H1 (cell line): Measurements from ENCODE around the gene TRIM38. TPM values are rescaled to one million over a fixed set of nuclear protein-coding genes. Genes with fewer than 3 reads are reported as not detected.

Experiments used
- CTCF ChIA-PET: fragments of 300-600 bp; sonication (Branson Sonifier 250); formaldehyde crosslinking; loops from one replicate; lab custom pipeline; 2021; ENCODE audit not compliant: partially characterized antibody; lab: Charles Lee
- POLR2A ChIA-PET: fragments of 300-600 bp; sonication (Branson Sonifier 250); formaldehyde crosslinking; loops from one replicate; lab custom pipeline; 2021; ENCODE audit warnings: inconsistent platforms; ENCODE audit not compliant: partially characterized antibody; lab: Charles Lee
- DNase-seq, 2 experiments: peaks; one replicate each; pipeline versions ENCODE4 v3.0.0 to v3.0.0-alpha.2; 2010 to 2022; ENCODE audit warnings: low spot score in 2 of 2, low read depth in 1 of 2, mixed read lengths in 1 of 2
- FAIRE-seq: peaks from 2 replicates; lab custom pipeline; 2011; peaks lifted over from hg19 to GRCh38; lab: Jason Lieb, UNC
- H2AFZ ChIP-seq: 2 replicates; pipeline ENCODE4 v1.8.1; 2012; ENCODE audit warnings: low read length, inconsistent platforms
- H2AK5ac ChIP-seq: 2 replicates; pipeline ENCODE4 v1.6.1; 2013; ENCODE audit warnings: low read depth, low read length
- H2BK120ac ChIP-seq: replicated peaks from 2 replicates; pipeline ENCODE3; 2013; ENCODE audit warnings: low read depth, low read length, inconsistent platforms
- H2BK12ac ChIP-seq: 2 replicates; pipeline ENCODE4 v1.6.1; 2013; ENCODE audit warnings: low read depth, low read length
- H2BK15ac ChIP-seq: 2 replicates; pipeline ENCODE4 v1.6.1; 2013; ENCODE audit warnings: low read length
- H2BK20ac ChIP-seq: 2 replicates; pipeline ENCODE4 v1.6.1; 2013; ENCODE audit warnings: low read length
- H2BK5ac ChIP-seq: 2 replicates; pipeline ENCODE4 v1.6.1; 2013; ENCODE audit warnings: low read depth, low read length
- H3K14ac ChIP-seq: 2 replicates; pipeline ENCODE4 v1.6.1; 2013; ENCODE audit warnings: inconsistent platforms; ENCODE audit not compliant: insufficient read length
- H3K18ac ChIP-seq: 2 replicates; pipeline ENCODE4 v1.6.1; 2013; ENCODE audit warnings: low read length; ENCODE audit errors: extremely low read depth
- H3K23ac ChIP-seq: 2 replicates; pipeline ENCODE4 v1.6.1; 2013; ENCODE audit warnings: inconsistent platforms; ENCODE audit not compliant: insufficient read length
- H3K23me2 ChIP-seq: 2 replicates; pipeline ENCODE4 v1.6.1; 2013; ENCODE audit warnings: low read depth, low read length
- H3K27ac ChIP-seq: 2 replicates; pipeline ENCODE4 v1.6.1; 2011; ENCODE audit warnings: low read depth, low read length, inconsistent platforms
- H3K27me3 ChIP-seq, 4 experiments: replicated peaks in 1 of 4; 1 replicate in 1 of 4; 2 replicates in 3 of 4; pipeline versions ENCODE4 v1.6.1 to v1.8.1; 2011 to 2013; ENCODE audit warnings: low read length in 3 of 4, mild to moderate bottlenecking in 3 of 4, inconsistent platforms in 2 of 4, mixed read lengths in 2 of 4, moderate library complexity in 1 of 4; ENCODE audit not compliant: control insufficient read depth in 3 of 4, insufficient read depth in 3 of 4; ENCODE audit errors: extremely low read depth in 1 of 4
- H3K36me3 ChIP-seq, 4 experiments: 2 replicates each; pipeline versions ENCODE4 v1.6.1 to v1.8.1; 2011 to 2013; ENCODE audit warnings: mild to moderate bottlenecking in 4 of 4, low read length in 3 of 4, moderate library complexity in 2 of 4, control low read depth in 1 of 4, inconsistent platforms in 1 of 4; ENCODE audit not compliant: insufficient read depth in 4 of 4, control insufficient read depth in 2 of 4
- H3K4ac ChIP-seq: replicated peaks from 2 replicates; pipeline ENCODE3; 2013; ENCODE audit warnings: low read length, low read depth, mixed read lengths, inconsistent platforms; ENCODE audit not compliant: insufficient read length
- H3K4me1 ChIP-seq, 4 experiments: replicated peaks in 1 of 4; 1 replicate in 1 of 4; 2 replicates in 3 of 4; pipeline versions ENCODE4 v1.6.1 to v1.8.1; 2011 to 2013; ENCODE audit warnings: low read length in 3 of 4, inconsistent platforms in 2 of 4, mixed read lengths in 1 of 4; ENCODE audit not compliant: insufficient read depth in 4 of 4, control insufficient read depth in 3 of 4
- H3K4me2 ChIP-seq, 2 experiments: 2 replicates each; pipeline versions ENCODE4 v1.6.1 to v1.8.1; 2011 to 2013; ENCODE audit warnings: low read depth in 2 of 2, low read length in 2 of 2, control low read depth in 1 of 2, inconsistent platforms in 1 of 2, mild to moderate bottlenecking in 1 of 2; ENCODE audit not compliant: insufficient read depth in 1 of 2
- H3K4me3 ChIP-seq, 4 experiments: fragments of 200-600, 300-600 bp in 1 of 4; sonication (generic), shearing (Covaris generic), sonication (Bioruptor Twin) in 1 of 4; 2 replicates each; pipeline versions ENCODE4 v1.5.1 to v1.8.1; 2011 to 2016; ENCODE audit warnings: low read length in 4 of 4, low read depth in 3 of 4, control low read depth in 2 of 4, inconsistent platforms in 2 of 4, mild to moderate bottlenecking in 2 of 4, mixed read lengths in 1 of 4, moderate library complexity in 1 of 4; ENCODE audit not compliant: insufficient read depth in 2 of 4; ENCODE audit errors: extremely low read depth in 1 of 4
- H3K56ac ChIP-seq: replicated peaks from 2 replicates; pipeline ENCODE3; 2013; ENCODE audit warnings: low read depth, mild to moderate bottlenecking, mixed read lengths, low read length, inconsistent platforms; ENCODE audit not compliant: insufficient read length
- H3K79me1 ChIP-seq: 2 replicates; pipeline ENCODE4 v1.6.1; 2013; ENCODE audit warnings: low read depth, low read length, control low read depth
- H3K79me2 ChIP-seq, 2 experiments: 2 replicates each; pipeline versions ENCODE4 v1.6.1 to v1.8.1; 2012 to 2013; ENCODE audit warnings: low read length in 2 of 2, mild to moderate bottlenecking in 2 of 2, inconsistent platforms in 1 of 2; ENCODE audit not compliant: insufficient read depth in 2 of 2, control insufficient read depth in 1 of 2
- H3K9ac ChIP-seq, 4 experiments: replicated peaks in 1 of 4; 1 replicate in 1 of 4; 2 replicates in 3 of 4; pipeline versions ENCODE4 v1.6.1 to v1.8.1; 2011 to 2013; ENCODE audit warnings: low read depth in 3 of 4, low read length in 3 of 4, control low read depth in 2 of 4, mild to moderate bottlenecking in 2 of 4, moderate library complexity in 2 of 4, inconsistent platforms in 1 of 4; ENCODE audit errors: extremely low read depth in 1 of 4
- H3K9me3 ChIP-seq, 2 experiments: 2 replicates each; pipeline versions ENCODE4 v1.6.1 to v1.8.1; 2012 to 2013; ENCODE audit warnings: mild to moderate bottlenecking in 2 of 2, moderate library complexity in 2 of 2, control low read depth in 1 of 2, inconsistent platforms in 1 of 2, low read depth in 1 of 2, low read length in 1 of 2, mixed read lengths in 1 of 2; ENCODE audit not compliant: insufficient read depth in 2 of 2
- H4K20me1 ChIP-seq, 2 experiments: replicated peaks in 1 of 2; 2 replicates each; pipeline versions ENCODE3 to v1.8.1; 2011 to 2013; ENCODE audit warnings: inconsistent platforms in 2 of 2, low read length in 2 of 2, mild to moderate bottlenecking in 1 of 2; ENCODE audit not compliant: insufficient read depth in 2 of 2, control insufficient read depth in 1 of 2
- H4K5ac ChIP-seq: 2 replicates; pipeline ENCODE4 v1.6.1; 2013; ENCODE audit warnings: low read length, low read depth, mixed read lengths, inconsistent platforms; ENCODE audit not compliant: insufficient read length
- H4K8ac ChIP-seq: 2 replicates; pipeline ENCODE4 v1.8.0; 2013; ENCODE audit warnings: mild to moderate bottlenecking, moderate library complexity, low read length, inconsistent platforms; ENCODE audit not compliant: insufficient read depth; ENCODE audit errors: extremely low read depth
- H4K91ac ChIP-seq: replicated peaks from 2 replicates; pipeline ENCODE3; 2013; ENCODE audit warnings: low read length, mixed read lengths, inconsistent platforms; ENCODE audit not compliant: insufficient read length
- ASH2L ChIP-seq: fragments of 200-600, 300-600 bp; sonication (generic); IDR thresholded peaks from one replicate; pipeline ENCODE4 v1.7.1; 2017; ENCODE audit warnings: low read length
- BCL11A ChIP-seq, 2 experiments: IDR thresholded peaks; one replicate each; pipeline ENCODE4 v1.6.1; 2011; ENCODE audit warnings: low read depth in 2 of 2, low read length in 2 of 2, mild to moderate bottlenecking in 2 of 2
- CREB1 ChIP-seq: IDR thresholded peaks from 2 replicates; pipeline ENCODE4 v1.6.1; 2012; ENCODE audit warnings: inconsistent platforms
- PHF8 ChIP-seq: fragments of 200-600 bp; sonication (generic); conservative IDR thresholded peaks from 2 replicates; pipeline ENCODE4 v1.7.1; 2012; ENCODE audit warnings: low read depth, mild to moderate bottlenecking, inconsistent platforms, low read length, moderate library complexity
- RNF2 ChIP-seq: fragments of 200-900, 300-1000 bp; sonication (generic); IDR thresholded peaks from 2 replicates; pipeline ENCODE4 v1.7.1; 2016; ENCODE audit warnings: borderline replicate concordance, low read depth, mild to moderate bottlenecking, antibody characterized with exemption, low read length; ENCODE audit not compliant: poor library complexity, severe bottlenecking; ENCODE audit errors: missing control alignments
- SIN3A ChIP-seq, 2 experiments: IDR thresholded peaks in 1 of 2; conservative IDR thresholded peaks in 1 of 2; 2 replicates each; pipeline ENCODE4 v1.6.1; 2011 to 2012; ENCODE audit warnings: low read length in 2 of 2, improper control_type of control experiment in 1 of 2, low read depth in 1 of 2, mild to moderate bottlenecking in 1 of 2
- SP4 ChIP-seq: IDR thresholded peaks from 2 replicates; pipeline ENCODE4 v1.6.1; 2012; ENCODE audit warnings: low read length, inconsistent platforms
- TCF12 ChIP-seq: IDR thresholded peaks from 2 replicates; pipeline ENCODE4 v1.6.1; 2011; ENCODE audit warnings: low read depth, mild to moderate bottlenecking, low read length
- TEAD4 ChIP-seq: IDR thresholded peaks from 2 replicates; pipeline ENCODE4 v1.6.1; 2012; ENCODE audit warnings: low read depth, low read length, inconsistent platforms, mixed read lengths
- ZNF274 ChIP-seq: IDR thresholded peaks from 2 replicates; pipeline ENCODE4 v1.7.0; 2012; ENCODE audit warnings: low read length, borderline replicate concordance; ENCODE audit errors: extremely low read depth
- WGBS, 2 experiments: shearing (Covaris generic) in 1 of 2; methylation state at CpG; one replicate each; pipeline versions ENCODE4 v1.1.6 to v1.1.7; 2013 to 2015; ENCODE audit warnings: low lambda C conversion rate in 2 of 2, mixed read lengths in 2 of 2, inconsistent platforms in 1 of 2, low coverage in 1 of 2, missing lambda C conversion rate in 1 of 2; ENCODE audit not compliant: insufficient replicate concordance in 2 of 2, insufficient coverage in 1 of 2, insufficient read length in 1 of 2; ENCODE audit errors: extremely low coverage in 1 of 2, missing lambda C conversion rate in 1 of 2; 5-methylcytosine and 5-hydroxymethylcytosine counted together
- polyA plus RNA-seq, 7 experiments: library from polyadenylated mRNA; depleted of rRNA in 3 of 7; stranded (reverse) in 5 of 7; unstranded in 2 of 7; fragments of >200 nt in 5 of 7; fragments of 200-250 nt in 2 of 7; gene quantifications; 1 replicate in 5 of 7; 2 replicates in 1 of 7; 4 replicates in 1 of 7; pipeline versions ENCODE4 v1.2.1 to v1.2.3, GENCODE V29; 2011 to 2013; ENCODE audit warnings: missing spikeins in 2 of 7, mixed read lengths in 2 of 7
- total RNA-seq: library from RNA; stranded (reverse); fragmentation: NEBNext Ultra II Directional; extraction: Animal tissue kit (Norgen Biotek cat#: 25700); gene quantifications from 2 replicates; pipeline ENCODE4 v1.2.1, GENCODE V29; 2021
- TF ChIP-seq, protein P1 (sequence below), 3 experiments: IDR thresholded peaks; 1 replicate in 2 of 3; 2 replicates in 1 of 3; pipeline versions ENCODE4 v1.5.1 to v1.6.1; 2011; ENCODE audit warnings: low read length in 3 of 3, mild to moderate bottlenecking in 3 of 3, inconsistent platforms in 2 of 3, low read depth in 1 of 3, moderate library complexity in 1 of 3; ENCODE audit not compliant: insufficient read depth in 1 of 3; ENCODE audit errors: control extremely low read depth in 1 of 3
- TF ChIP-seq, protein P2 (sequence below): IDR thresholded peaks from 2 replicates; pipeline ENCODE4 v1.6.1; 2012; ENCODE audit warnings: inconsistent platforms

Gene TRIM38
- total and polyA plus RNA-seq, 2 of the 8 experiments (the other 6 are each of a cell fraction or from before 2014, with no cell fraction given), result 0.43 to 0.56 TPM

DNA sequence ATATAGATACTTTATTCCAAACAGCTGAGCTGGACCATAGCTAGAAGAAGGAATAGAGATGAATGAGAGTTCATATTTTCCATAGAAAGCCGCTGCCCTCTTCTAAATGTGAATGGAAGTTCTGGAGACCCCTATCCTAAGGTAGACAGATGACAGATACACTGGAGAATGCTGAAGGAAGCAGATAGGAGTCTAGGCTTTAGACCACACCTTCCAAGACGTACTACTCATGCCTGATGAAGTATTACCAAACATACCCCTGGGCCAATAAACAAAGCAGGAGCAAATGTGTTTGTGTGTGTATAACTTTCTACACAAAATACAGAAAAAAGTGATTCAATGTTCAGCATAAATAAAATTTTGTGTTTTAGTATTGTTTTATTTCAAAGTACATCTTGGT lies 23.0 kb upstream of the TRIM38 start:
- no peak overlapping the region for H2BK120ac ChIP-seq
- H3K23ac ChIP-seq, result no peak overlapping the region
- H3K4me1 ChIP-seq, result no peaks in the 10 kb centered on the region
- H3K36me3 ChIP-seq, result no peaks in the 10 kb centered on the region
- H3K9ac ChIP-seq, result no peak overlapping the region
- no peak for FAIRE-seq
- H3K27ac ChIP-seq, result no peak overlapping the region
- no peak overlapping the region for H3K14ac ChIP-seq
- CTCF ChIA-PET, result interaction anchor here (0.6 to 1.9 kb wide), 4 partner anchors 63 to 181 kb away, joined by 3 to 5 read pairs (median 3); no protein-coding TSS in a partner anchor
- no peaks in the 10 kb centered on the region for H4K20me1 ChIP-seq
- H3K4me2 ChIP-seq, result no peak overlapping the region
- 85% methylated on average over 2 of the region's 2 CpGs; no CpG with 5 or more reads in 1 of the 2 experiments for WGBS, 2 experiments
- no peaks in the 10 kb centered on the region for H3K79me1 ChIP-seq
- H3K4ac ChIP-seq, result no peak overlapping the region
- H2BK5ac ChIP-seq, result no peak overlapping the region
- no peak overlapping the region for H4K5ac ChIP-seq
- H3K79me2 ChIP-seq, result no peaks in the 10 kb centered on the region
- H2BK15ac ChIP-seq, result no peak overlapping the region
- no peaks in the 10 kb centered on the region for H3K27me3 ChIP-seq
- no peak for DNase-seq
- H4K91ac ChIP-seq, result no peak overlapping the region
- no peaks in the 10 kb centered on the region for H3K23me2 ChIP-seq
- H2AK5ac ChIP-seq, result no peak overlapping the region
- POLR2A ChIA-PET, result no interaction called here
- no peak overlapping the region for H3K18ac ChIP-seq
- H3K4me3 ChIP-seq, result no peak overlapping the region
- H2BK20ac ChIP-seq, result no peak overlapping the region
- H2BK12ac ChIP-seq, result no peak overlapping the region
- H2AFZ ChIP-seq, result no peak overlapping the region
- H3K9me3 ChIP-seq, result no peaks in the 10 kb centered on the region
- no peak overlapping the region for H4K8ac ChIP-seq
- no peak overlapping the region for H3K56ac ChIP-seq
- TF ChIP-seq SP4 (no peak), SIN3A (conservative IDR thresholded peaks at IDR 0.05 in 1 of 2, IDR thresholded peaks at IDR 0.05 in 1 of 2; ENCODE audit: low read depth in 1 of 2, low read length in 2 of 2) (no peak), TEAD4 (no peak), BCL11A (IDR thresholded peaks at IDR 0.05; ENCODE audit: low read depth in 2 of 2, low read length in 2 of 2) (no peak), PHF8 (no peak), CREB1 (no peak), RNF2 (no peak), TCF12 (no peak), ASH2L (no peak), ZNF274 (no peak)
- TF ChIP-seq, protein P1, sequence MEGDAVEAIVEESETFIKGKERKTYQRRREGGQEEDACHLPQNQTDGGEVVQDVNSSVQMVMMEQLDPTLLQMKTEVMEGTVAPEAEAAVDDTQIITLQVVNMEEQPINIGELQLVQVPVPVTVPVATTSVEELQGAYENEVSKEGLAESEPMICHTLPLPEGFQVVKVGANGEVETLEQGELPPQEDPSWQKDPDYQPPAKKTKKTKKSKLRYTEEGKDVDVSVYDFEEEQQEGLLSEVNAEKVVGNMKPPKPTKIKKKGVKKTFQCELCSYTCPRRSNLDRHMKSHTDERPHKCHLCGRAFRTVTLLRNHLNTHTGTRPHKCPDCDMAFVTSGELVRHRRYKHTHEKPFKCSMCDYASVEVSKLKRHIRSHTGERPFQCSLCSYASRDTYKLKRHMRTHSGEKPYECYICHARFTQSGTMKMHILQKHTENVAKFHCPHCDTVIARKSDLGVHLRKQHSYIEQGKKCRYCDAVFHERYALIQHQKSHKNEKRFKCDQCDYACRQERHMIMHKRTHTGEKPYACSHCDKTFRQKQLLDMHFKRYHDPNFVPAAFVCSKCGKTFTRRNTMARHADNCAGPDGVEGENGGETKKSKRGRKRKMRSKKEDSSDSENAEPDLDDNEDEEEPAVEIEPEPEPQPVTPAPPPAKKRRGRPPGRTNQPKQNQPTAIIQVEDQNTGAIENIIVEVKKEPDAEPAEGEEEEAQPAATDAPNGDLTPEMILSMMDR (IDR thresholded peaks at IDR 0.05; ENCODE audit: control extremely low read depth in 1 of 3, insufficient read depth in 1 of 3, low read depth in 1 of 3, low read length in 3 of 3), result no peak
- TF ChIP-seq, protein P2, sequence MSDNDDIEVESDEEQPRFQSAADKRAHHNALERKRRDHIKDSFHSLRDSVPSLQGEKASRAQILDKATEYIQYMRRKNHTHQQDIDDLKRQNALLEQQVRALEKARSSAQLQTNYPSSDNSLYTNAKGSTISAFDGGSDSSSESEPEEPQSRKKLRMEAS, result no peak
